Naive B cell (primary cell): ENCODE results near the gene PRIMA1. TPM values are rescaled to one million over a fixed set of nuclear protein-coding genes. Genes with fewer than 3 reads are reported as not detected.

ENCODE experiments used
- ATAC-seq, 2 donors: fragments of 150-1000 bp; cut with Tn5 transposase; 2 replicates each; pipeline ENCODE4 v1.10.0; 2021; ENCODE audit warnings: low read depth in 2 of 2, mild to moderate bottlenecking in 2 of 2, moderate library complexity in 2 of 2
- DNase-seq: peaks from one replicate; pipeline ENCODE4 v3.0.0; 2022
- H3K27ac Mint-ChIP-seq, 6 donors: one replicate each; pipeline ENCODE4 v1.8.0; 2020 to 2022; ENCODE audit warnings: mild to moderate bottlenecking in 6 of 6, mixed read lengths in 6 of 6, moderate library complexity in 5 of 6, inconsistent platforms in 2 of 6
- H3K27me3 Mint-ChIP-seq, 3 donors: one replicate each; pipeline ENCODE4 v1.8.0; 2021 to 2022; ENCODE audit warnings: mixed read lengths in 3 of 3, mild to moderate bottlenecking in 1 of 3
- H3K36me3 Mint-ChIP-seq, 2 donors: one replicate each; pipeline ENCODE4 v1.8.0; 2020 to 2022; ENCODE audit warnings: mixed read lengths in 2 of 2, inconsistent platforms in 1 of 2, mild to moderate bottlenecking in 1 of 2
- H3K4me1 Mint-ChIP-seq, 3 donors: one replicate each; pipeline ENCODE4 v1.8.0; 2020 to 2022; ENCODE audit warnings: mixed read lengths in 3 of 3, inconsistent platforms in 1 of 3, mild to moderate bottlenecking in 1 of 3, moderate library complexity in 1 of 3
- H3K4me3 Mint-ChIP-seq, 8 donors: one replicate each; pipeline ENCODE4 v1.8.0; 2020 to 2022; ENCODE audit warnings: mild to moderate bottlenecking in 8 of 8, mixed read lengths in 8 of 8, moderate library complexity in 8 of 8, inconsistent platforms in 2 of 8
- H3K9me3 Mint-ChIP-seq, 7 donors: one replicate each; pipeline ENCODE4 v1.8.0; 2020 to 2022; ENCODE audit warnings: mixed read lengths in 7 of 7, mild to moderate bottlenecking in 5 of 7, inconsistent platforms in 2 of 7, moderate library complexity in 1 of 7
- polyA plus RNA-seq, 6 donors: library from polyadenylated mRNA; unstranded; fragments of 300-500 nt; fragmentation: Illumina TruSeq; gene quantifications; one replicate each; pipeline ENCODE4 v1.2.3, GENCODE V29; 2021; ENCODE audit warnings: low read depth in 6 of 6

Gene PRIMA1
- polyA plus RNA-seq, 6 donors from 2014 or later, result not detected

DNA sequence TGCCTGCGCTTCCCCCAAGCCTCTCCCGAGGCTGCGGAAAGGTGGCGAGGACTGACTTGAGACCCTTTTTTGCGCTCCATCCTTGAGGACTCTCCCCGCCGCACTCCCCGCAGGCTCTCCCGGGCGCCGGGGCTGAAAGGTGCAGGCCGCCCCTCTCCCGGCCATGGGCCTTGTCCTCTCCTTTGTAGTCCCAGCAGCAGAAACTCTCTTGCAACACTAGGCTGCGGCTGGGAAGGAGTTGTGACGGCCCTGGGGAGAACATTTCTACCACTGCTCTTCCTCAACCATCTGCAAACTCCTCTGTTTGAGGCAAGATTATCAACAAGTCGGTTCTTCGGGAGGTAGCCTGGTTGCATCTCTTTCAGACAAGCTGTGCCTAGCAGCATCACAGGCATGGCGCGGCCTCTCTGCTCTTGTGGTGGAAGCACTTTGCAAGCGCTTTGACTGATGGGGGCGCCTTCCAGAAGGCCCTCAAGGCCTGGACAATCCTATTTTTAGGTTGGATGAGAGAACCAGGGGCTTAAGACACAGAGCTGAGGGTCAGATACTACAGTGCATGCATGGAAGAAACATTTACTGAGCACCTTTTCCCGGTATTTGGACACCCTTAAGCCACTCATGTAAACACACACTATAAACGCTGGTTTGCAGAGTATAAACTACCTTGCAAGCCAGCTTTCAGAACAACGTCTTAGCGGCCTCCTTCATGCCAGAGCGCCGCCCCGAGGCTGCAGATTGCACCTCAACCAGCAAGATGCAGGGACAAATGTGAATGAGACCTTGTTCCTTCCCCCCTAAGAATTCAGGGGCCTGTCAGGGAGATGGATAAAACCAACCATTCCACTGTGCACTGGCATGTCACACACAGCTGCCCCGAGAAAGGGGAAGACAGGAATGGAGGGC, 1.2 kb upstream of the PRIMA1 start:
- Mint-ChIP-seq H3K27me3 (peaks cover 45 to 83% (median 82%) of the 10 kb centered on the region in 3 donors), H3K4me1 (peaks cover 0 to 8% (median 4%) of the 10 kb centered on the region in 3 donors), H3K9me3 (peaks cover 0 to 8% (median 2%) of the 10 kb centered on the region in 7 donors), H3K4me3 (no peak overlapping the region), H3K27ac (no peak overlapping the region), H3K36me3 (peaks cover 0 to 8% of the 10 kb centered on the region in 2 donors)
- ATAC-seq (no peak), DNase-seq (no peak)

GRCh38 chr14:93788543-93789227, 400 bp upstream of the PRIMA1 start:
- ATAC-seq, result no peak
- H3K4me3 Mint-ChIP-seq, result no peak overlapping the region

DNA sequence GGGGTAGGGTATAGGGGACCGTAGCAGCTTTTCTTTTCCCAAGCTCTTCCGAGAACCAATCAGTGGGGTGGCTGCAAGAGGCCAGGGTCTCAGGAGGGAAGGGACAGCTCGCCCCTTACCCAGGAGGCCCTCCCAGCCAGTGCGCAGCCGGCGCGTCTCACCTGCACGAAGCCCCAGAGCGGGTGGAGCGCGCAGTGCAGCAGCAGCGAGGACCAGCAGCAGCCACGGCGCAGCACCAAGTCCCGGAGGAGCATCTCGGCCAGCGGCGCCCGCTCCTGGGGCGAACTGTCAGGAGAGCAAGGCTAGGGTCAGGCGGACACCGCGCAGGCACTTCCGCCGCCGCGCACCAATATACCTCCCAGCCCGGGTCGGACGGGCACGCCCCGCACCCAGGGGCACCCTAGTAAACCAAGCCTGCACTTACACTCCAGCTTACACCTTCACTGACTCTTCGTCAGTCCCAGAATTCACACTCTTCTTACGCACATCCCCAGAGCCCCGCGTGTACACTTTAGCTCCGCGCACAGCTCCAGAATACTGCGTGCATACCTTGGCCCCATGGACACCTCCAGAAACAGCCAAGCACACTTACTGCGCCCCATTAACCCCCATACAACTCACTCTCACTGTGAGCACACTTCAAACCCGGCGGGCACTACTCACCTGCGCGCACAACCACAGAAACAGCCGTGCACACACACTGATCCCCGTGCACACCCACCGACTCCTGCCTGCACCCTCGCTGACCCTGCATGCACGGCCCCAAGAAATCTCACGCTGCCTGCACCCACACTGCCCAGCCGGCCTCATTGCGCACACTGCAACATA, 606 bp downstream of the PRIMA1 start:
- peaks cover 45 to 78% (median 69%) of the 10 kb centered on the region in 3 donors for H3K27me3 Mint-ChIP-seq
- H3K27ac Mint-ChIP-seq, result no peak overlapping the region
- peaks cover 0 to 8% (median 0%) of the 10 kb centered on the region in 7 donors for H3K9me3 Mint-ChIP-seq
- peaks cover 0 to 8% of the 10 kb centered on the region in 2 donors for H3K36me3 Mint-ChIP-seq
- DNase-seq (no peak), ATAC-seq (no peak)
- peak overlapping the region in 1 of 8 donors; percentile 70 for H3K4me3 Mint-ChIP-seq
- H3K4me1 Mint-ChIP-seq, result peaks cover 0 to 8% (median 4%) of the 10 kb centered on the region in 3 donors

More at GRCh38 chr14:93788543-93789227, 400 bp upstream of the PRIMA1 start:
- H3K9me3 Mint-ChIP-seq, result peaks cover 0 to 8% (median 0%) of the 10 kb centered on the region in 7 donors
- no peak overlapping the region for H3K27ac Mint-ChIP-seq
- H3K4me1 Mint-ChIP-seq, result peaks cover 0 to 8% (median 4%) of the 10 kb centered on the region in 3 donors
- H3K36me3 Mint-ChIP-seq, result peaks cover 0 to 8% of the 10 kb centered on the region in 2 donors
- peaks cover 45 to 84% (median 77%) of the 10 kb centered on the region in 3 donors for H3K27me3 Mint-ChIP-seq
- no peak for DNase-seq

DNA sequence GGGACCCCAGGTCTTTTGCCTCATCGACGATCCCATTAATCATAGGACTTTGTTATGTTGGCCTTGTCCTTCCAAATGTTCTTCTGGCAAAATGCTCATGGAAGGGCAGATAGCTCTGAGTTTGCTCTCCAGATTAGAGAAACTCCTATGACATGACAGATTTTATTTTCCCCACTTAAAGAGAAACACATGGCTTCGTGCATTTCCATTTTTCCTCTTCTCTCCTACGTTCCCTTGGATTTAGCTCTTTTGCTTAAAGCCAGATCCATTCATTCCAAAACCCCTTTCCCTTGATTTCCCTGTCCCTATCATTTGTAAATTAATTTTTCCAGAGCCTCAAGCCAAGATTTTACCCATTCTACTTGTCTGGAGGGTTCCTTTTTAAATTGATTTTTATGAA, 2.9 kb downstream of the PRIMA1 start:
- H3K4me1 Mint-ChIP-seq, result peaks cover 0 to 8% (median 4%) of the 10 kb centered on the region in 3 donors
- peaks cover 0 to under 1% of the 10 kb centered on the region in 2 donors for H3K36me3 Mint-ChIP-seq
- ATAC-seq (no peak), DNase-seq (no peak)
- no peak overlapping the region for H3K27ac Mint-ChIP-seq
- peaks cover 0 to 4% (median 0%) of the 10 kb centered on the region in 7 donors for H3K9me3 Mint-ChIP-seq
- no peak overlapping the region for H3K4me3 Mint-ChIP-seq
- H3K27me3 Mint-ChIP-seq, result peaks cover 34 to 56% (median 47%) of the 10 kb centered on the region in 3 donors

DNA sequence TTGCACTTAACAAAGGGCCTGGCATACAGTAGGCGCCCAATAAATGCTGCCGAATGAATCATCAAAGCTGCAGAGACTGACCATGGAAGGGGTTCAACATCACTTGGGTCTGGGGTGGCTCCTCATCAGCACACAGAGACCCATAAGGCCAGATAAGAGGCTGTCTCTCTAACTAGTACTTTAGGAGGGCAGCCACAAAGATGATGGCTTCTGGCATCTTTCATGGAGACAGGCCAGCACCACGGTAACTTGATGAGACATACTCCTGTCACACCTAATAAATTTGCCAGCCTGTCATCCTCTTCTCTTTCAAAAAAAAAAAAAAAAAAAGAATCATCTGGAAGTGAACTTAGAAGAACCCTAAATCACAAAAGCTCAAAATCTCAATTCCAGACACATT, 3.4 kb downstream of the PRIMA1 start:
- peaks cover 0 to 8% (median 4%) of the 10 kb centered on the region in 3 donors for H3K4me1 Mint-ChIP-seq
- H3K4me3 Mint-ChIP-seq, result no peak overlapping the region
- DNase-seq (no peak), ATAC-seq (no peak)
- H3K36me3 Mint-ChIP-seq, result no peaks in the 10 kb centered on the region
- peaks cover 29 to 50% (median 42%) of the 10 kb centered on the region in 3 donors for H3K27me3 Mint-ChIP-seq
- peaks cover 0 to 2% (median 0%) of the 10 kb centered on the region in 7 donors for H3K9me3 Mint-ChIP-seq
- peak overlapping the region in 1 of 6 donors; percentile 19 for H3K27ac Mint-ChIP-seq

GRCh38 chr14:93780813-93781400, 7.4 kb downstream of the PRIMA1 start:
- Mint-ChIP-seq H3K27ac (no peak overlapping the region), H3K4me3 (no peak overlapping the region), H3K27me3 (peaks cover 7 to 23% (median 7%) of the 10 kb centered on the region in 3 donors), H3K4me1 (no peaks in the 10 kb centered on the region), H3K9me3 (peaks cover 0 to 5% (median 0%) of the 10 kb centered on the region in 7 donors), H3K36me3 (no peaks in the 10 kb centered on the region)
- ATAC-seq (no peak), DNase-seq (no peak)

DNA sequence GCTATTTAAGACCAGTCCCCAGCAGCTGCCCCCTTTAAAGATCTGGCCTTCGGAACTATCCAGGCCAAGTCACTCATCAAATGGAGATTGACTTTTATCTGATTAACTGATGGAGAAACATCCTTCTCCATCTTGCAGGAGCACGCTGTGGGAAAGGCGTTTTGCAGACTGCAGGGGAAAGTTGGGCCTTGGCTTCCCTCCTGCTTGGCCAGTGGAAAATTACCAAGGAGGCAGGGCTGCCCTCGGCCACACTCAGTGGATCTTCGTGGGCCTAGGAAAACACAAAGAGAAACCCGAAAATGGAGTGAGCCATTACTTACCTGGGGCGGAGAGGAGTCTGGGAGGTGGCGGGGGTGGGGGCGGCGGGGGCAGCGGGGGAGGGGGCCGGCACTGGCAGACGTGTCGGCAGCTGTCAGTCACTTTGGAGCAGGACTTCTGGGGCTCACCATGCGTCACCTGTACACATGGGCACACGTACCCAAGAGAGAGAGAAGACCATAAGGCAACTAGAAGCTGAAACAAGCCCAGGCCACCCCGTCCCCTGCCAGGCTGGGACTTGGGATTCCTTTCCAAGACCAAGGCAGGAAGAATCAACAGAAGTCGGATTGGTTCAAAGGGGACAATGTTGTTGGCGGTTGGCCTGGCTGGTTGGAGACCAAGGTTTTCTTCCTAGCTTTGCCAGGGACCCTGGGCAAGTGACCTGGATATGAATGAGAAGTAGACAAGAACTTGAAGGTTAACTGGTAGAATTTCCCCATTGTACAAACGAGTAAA, 9.2 kb downstream of the PRIMA1 start:
- ATAC-seq (no peak), DNase-seq (no peak)
- Mint-ChIP-seq H3K36me3 (no peaks in the 10 kb centered on the region), H3K27ac (no peak overlapping the region), H3K9me3 (peaks cover 0 to 5% (median 0%) of the 10 kb centered on the region in 7 donors), H3K4me3 (no peak overlapping the region), H3K27me3 (peaks cover 0 to 15% (median 4%) of the 10 kb centered on the region in 3 donors), H3K4me1 (no peaks in the 10 kb centered on the region)

DNA sequence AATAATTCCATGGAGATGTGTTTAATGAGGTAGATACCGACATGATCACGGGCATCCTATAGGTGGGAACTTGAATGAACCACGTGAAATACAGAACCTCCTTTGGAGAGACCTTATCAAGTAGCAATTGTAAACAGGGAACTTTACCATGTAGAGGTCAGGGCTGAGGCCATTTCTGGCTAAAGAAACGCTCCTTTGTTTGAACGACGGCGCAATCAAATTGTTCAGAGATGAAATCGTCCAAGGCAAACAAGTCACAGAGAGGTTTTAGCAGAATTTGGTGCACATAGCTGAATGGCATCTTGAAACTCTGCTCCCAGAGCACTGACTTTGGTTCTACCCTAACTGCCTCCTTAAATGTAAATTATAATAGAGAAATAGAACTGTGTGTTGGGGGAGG, 9.8 kb downstream of the PRIMA1 start:
- DNase-seq (no peak), ATAC-seq (no peak)
- no peak overlapping the region for H3K27ac Mint-ChIP-seq
- no peaks in the 10 kb centered on the region for H3K4me1 Mint-ChIP-seq
- no peaks in the 10 kb centered on the region for H3K36me3 Mint-ChIP-seq
- peaks cover 0 to 5% (median 0%) of the 10 kb centered on the region in 7 donors for H3K9me3 Mint-ChIP-seq
- peaks cover 2 to 9% (median 4%) of the 10 kb centered on the region in 3 donors for H3K27me3 Mint-ChIP-seq
- H3K4me3 Mint-ChIP-seq, result no peak overlapping the region

DNA sequence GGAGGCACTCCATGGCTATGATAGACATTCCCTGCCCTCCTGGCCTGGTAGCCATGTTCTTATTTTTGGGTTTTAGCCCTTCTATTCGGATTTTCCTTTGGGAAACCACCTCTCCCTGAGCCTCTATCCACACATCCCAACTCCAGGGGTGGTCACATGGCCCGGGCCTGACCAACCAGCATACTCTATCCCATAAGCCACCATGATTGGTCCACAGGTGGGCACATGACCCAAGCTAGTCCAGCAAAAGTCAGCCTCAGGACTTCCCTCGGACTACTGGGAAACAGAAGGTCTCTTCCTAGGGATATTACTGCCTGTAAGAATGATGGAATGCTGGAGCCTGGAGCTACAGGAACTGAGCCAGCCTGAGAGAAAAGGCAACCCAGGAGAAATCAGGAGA, 12.5 kb downstream of the PRIMA1 start:
- H3K36me3 Mint-ChIP-seq, result no peaks in the 10 kb centered on the region
- H3K9me3 Mint-ChIP-seq, result peaks cover 0 to 10% (median 0%) of the 10 kb centered on the region in 7 donors
- no peaks in the 10 kb centered on the region for H3K4me1 Mint-ChIP-seq
- H3K4me3 Mint-ChIP-seq, result no peak overlapping the region
- H3K27ac Mint-ChIP-seq, result no peak overlapping the region
- ATAC-seq (no peak), DNase-seq (no peak)
- peaks cover 0 to 20% (median 10%) of the 10 kb centered on the region in 3 donors for H3K27me3 Mint-ChIP-seq

- Mint-ChIP-seq H3K9me3 (peaks cover 0 to 10% (median 0%) of the 10 kb centered on the region in 7 donors), H3K4me3 (no peak overlapping the region), H3K36me3 (no peaks in the 10 kb centered on the region), H3K27me3 (peaks cover 0 to 26% (median 10%) of the 10 kb centered on the region in 3 donors), H3K27ac (no peak overlapping the region), H3K4me1 (no peaks in the 10 kb centered on the region)
- no peak for DNase-seq
- ATAC-seq, result no peak
These were observed 13.1 kb downstream of the PRIMA1 start for GRCh38 chr14:93775158-93775557.

DNA sequence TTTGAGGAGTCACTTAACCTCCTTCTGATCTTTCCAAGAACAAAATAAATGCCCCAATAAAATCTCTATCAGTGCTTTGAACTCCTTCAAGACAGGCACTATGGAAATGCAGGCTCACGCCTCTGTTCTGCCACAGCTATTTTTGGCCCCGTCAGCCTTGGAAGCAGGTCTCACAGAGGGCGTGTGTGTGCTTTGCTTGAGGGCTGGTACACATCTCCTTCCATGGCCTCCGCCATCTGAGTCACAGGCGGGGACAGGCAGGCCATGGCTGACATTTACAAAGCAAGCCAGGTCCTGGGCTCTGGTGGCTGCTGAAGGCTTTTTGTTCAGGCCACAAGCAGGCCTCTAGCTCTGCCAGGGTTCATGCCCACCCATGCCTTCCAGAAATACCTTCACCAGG, 16.0 kb downstream of the PRIMA1 start:
- Mint-ChIP-seq H3K27me3 (peaks cover 0 to 29% (median 10%) of the 10 kb centered on the region in 3 donors), H3K4me1 (no peaks in the 10 kb centered on the region), H3K4me3 (no peak overlapping the region), H3K27ac (no peak overlapping the region), H3K9me3 (peaks cover 0 to 10% (median 0%) of the 10 kb centered on the region in 7 donors), H3K36me3 (no peaks in the 10 kb centered on the region)
- ATAC-seq (no peak), DNase-seq (no peak)

DNA sequence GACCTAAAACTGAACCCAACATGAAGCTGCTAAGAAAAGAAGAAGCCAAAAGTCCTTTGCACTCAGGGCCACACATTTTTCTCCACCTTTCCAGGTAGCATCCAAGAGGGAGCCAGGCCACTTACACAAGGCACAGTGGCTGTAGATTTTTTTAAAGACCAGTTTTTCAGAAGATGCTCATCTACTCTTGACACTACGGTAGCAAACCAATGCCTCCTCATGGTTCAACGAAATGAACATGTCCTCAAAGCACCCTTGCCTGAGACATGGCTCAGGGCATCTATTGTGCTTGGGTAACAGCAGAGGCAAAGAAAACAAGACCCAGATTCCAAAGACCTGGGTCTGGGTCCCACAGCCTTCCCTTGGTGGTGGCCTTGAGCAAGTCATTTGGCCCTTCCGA, 22.3 kb downstream of the PRIMA1 start:
- no peak for ATAC-seq
- peaks cover 0 to 4% (median 0%) of the 10 kb centered on the region in 7 donors for H3K9me3 Mint-ChIP-seq

More for the DNA sequence above, 22.3 kb downstream of the PRIMA1 start:
- no peak overlapping the region for H3K27ac Mint-ChIP-seq
- H3K4me3 Mint-ChIP-seq, result no peak overlapping the region
- DNase-seq, result no peak
- no peaks in the 10 kb centered on the region for H3K4me1 Mint-ChIP-seq
- H3K27me3 Mint-ChIP-seq, result peaks cover 14 to 51% (median 27%) of the 10 kb centered on the region in 3 donors
- no peaks in the 10 kb centered on the region for H3K36me3 Mint-ChIP-seq
